ENCODE data around the gene MRPL48.
"Not testable (repeated sequence)": the region's sequence is repeated elsewhere in the genome, so short reads cannot be mapped to it uniquely, and the experiment has no call there.

Gene MRPL48

GRCh38 chr11:73787643-73788558 is at the start of gene MRPL48:
Gene MRPL48, plus strand, starts transcription at chr11:73787874. Its CDS starts 98 bp downstream, at chr11:73787972.
- DNase-seq = peak; percentile 94

DNA sequence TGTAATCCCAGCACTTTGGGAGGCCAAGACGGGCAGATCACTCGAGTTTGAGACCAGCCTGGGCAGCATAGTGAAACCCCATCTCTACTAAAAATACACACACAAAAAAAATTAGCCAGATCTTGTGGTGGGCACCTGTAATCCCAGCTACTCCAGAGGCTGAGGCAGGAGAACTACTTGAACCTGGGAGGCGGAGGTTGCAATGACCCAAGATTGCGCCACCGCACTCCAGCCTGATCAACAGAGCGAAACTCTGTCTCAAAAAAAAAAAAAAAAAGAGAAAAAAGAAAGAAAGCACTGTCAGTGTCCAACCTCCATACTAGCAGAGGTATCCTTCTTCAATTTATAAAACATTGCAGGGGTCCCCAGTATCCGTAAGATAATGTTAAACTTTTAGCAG is 44.6 kb upstream of the MRPL48 start:
- DNase-seq = no peak

DNA sequence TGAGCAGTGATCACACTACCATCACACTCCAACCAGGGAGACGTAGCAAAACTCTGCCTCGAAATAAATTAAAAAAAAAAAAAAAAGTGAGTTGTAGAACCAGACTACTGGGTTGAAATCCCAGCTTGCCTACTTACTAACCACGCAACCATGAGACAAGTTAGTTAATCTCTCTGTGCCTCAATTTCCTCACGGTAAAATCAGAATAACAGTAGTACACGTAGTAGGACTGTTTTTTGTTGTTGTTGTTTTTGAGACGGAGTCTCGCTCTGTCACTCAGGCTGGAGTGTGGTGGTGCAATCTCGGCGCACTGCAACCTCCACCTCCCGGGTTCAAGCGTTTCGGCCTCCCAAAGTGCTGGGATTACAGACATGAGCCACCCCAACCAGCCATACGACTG is 41.0 kb upstream of the MRPL48 start:
- no peak for DNase-seq

DNA sequence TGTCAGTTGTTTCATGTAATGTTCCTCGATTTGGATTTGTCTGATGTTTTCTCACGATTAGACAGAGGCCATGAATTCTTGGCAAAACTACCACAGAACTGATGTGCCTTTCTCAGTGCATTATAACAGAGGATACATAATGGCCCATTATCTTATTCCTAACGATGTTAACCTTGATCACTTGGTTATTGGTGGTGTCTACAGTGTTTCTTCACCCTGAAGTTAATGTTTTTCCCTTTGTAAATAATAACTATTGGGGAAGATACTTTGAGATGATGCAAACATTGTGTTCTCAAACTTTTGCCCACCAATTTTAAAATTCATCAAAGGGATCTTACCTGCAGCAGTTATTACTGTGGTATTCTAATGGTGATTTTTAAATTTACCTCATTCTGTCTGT is 39.9 kb upstream of the MRPL48 start:
- no peak for DNase-seq

DNA sequence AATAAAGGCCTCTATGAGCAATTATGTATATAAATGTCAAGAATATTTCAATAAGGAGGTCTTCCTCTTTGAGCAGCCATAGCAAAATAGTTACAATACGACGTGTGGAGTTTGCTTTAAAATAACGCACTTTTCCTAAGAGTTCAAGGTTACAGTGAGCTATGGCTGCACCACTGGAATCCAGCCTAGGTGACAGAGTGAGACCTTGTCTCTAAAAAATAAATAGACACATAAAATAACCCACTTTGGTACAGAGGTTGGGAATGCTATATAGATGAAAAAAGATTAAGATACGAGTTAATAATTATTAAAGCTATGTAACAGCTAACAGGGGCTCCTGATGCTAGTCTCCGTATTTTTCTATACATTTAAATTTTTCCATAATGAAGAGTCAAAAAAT is 39.4 kb upstream of the MRPL48 start:
- no peak for DNase-seq

GRCh38 chr11:73749118-73749517 is 38.6 kb upstream of the MRPL48 start:
- no peak for DNase-seq

- no peak for DNase-seq
Observed at GRCh38 chr11:73750228-73750627, 37.4 kb upstream of the MRPL48 start.

DNA sequence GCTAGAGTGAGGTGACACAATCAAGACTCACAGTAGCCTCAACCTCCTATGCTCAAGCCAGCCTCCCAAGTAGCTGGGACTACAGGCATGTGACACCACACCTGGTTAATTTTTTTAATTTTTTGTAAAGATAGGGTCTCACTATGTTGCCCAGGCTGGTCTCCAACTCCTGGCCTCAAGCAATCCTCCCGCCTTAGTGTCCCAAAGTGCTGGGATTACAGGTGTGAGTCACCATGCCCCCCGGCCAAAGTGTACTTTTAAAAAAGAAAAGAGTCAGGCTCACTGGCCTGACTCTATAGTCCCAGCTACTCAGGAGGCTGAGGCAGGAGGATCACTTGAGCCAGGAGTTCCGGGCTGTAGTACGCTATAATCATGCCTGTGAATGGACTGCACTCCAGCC is 36.8 kb upstream of the MRPL48 start:
- not testable (repeated sequence) for DNase-seq

- no peak for DNase-seq
Observed at GRCh38 chr11:73752216-73752867, 35.3 kb upstream of the MRPL48 start.

DNA sequence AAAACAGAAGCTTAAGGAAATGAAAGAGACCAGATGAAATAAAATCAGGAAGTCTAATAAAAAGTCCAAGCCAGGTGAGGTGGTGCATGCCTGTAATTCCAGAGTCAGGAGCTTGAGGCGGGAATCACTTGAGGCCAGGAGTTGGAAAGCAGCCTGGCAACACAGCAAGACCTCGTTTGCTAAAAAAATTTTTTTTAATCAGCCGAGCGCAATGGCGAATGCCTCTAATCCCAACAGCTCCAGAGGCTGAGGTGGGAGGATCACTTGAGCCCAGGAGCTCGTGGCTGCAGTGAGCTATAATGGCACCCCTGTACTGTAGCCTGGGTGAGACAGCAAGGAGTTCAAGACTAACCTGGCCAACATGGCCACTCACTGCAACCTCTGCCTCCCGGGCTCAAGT is 34.8 kb upstream of the MRPL48 start:
- DNase-seq = no peak

GRCh38 chr11:73753938-73754337 is 33.7 kb upstream of the MRPL48 start:
- DNase-seq = no peak

DNA sequence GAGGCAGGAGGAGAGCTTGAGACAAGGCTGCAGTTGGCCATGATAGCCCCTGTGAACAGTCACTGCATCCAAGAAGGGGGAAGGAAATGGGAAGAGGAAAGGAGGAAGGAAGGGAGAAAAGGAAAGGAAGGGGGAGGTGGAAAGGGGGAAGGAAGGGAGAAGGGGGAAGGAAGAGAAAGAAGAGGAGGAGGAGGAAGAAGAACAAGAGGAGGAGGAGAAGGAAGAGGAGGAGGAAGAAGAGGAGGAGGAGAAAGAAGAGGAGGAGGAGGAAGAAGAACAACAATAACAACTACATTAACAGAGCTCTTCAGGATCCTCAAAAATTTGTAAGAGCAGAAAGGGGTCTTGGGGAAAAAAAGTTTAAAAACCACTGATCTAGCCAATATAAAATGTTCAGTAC is 32.0 kb upstream of the MRPL48 start:
- no peak for DNase-seq

DNA sequence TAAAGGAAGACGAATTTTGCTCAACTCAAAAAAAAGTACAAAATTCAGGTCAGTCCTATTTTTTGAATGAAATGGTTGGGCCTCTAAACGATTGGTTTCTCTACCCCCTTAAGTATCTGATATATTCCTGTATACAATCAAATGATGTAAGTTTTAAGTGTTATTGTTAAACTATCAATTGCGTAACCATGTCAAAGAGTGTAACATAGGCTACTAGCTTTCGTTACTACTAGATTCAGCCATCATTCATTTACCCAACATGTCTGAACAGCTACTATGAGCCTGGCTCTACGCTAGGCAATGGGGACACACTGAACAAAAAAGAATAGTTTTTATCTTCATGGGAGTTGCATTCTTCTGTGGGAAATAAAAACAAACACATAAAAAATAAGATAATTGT is 30.1 kb upstream of the MRPL48 start:
- no peak for DNase-seq

GRCh38 chr11:73758451-73758850 is 29.2 kb upstream of the MRPL48 start:
- no peak for DNase-seq

DNA sequence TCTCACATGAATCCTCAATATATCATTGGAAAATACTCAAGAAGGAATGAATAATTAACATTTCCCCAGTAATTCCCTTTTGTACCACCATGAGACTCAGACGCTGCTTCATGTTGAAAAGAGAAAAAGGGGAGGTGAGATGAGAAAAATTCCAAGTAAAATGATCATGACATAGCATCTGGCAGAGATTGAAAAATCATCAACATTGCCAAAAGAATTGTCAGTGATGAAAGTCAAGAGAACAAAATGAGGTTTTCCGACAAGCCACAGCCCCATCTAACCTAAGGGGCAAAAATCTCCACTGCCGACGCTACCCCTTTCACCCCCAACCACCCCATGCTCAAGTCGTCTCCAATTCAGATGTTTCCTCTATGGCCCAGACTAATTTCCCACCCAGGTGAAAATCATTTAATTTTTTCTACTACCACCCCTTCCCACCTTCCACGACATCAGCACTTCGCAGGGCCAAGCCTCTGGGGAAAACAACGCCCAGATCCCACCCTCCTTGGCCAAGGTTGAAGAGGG is 28.0 kb upstream of the MRPL48 start:
- DNase-seq = no peak

DNA sequence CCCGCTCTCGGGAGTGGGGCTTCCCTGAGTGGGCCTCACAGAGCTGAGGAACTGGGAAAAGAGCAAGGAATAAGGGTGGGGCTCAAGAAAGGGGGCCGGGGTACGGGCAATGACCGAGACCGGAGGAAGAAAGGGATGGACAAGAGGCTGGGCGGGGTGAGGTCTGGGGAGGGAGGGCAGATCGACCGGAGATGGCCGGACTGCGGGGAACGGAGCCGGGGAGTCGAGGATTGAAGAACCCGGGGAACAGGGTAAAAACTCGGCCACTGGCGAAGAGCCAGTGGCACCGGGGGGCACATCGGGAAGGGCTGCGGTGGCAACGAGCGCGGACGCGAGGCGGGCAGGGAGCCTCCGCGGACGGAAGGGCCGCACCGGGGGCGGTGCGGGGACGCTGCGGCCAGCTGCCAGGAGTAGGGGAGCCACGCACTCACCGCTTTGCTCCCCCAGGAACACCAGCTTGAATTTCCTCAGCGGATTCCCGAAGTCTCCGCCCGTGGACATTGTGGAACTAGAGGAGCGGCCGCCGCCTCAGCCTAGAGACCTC is 27.5 kb upstream of the MRPL48 start:
- no peak for DNase-seq

GRCh38 chr11:73760679-73761402 is 26.8 kb upstream of the MRPL48 start, which contains the start of gene RAB6A:
Gene RAB6A, minus strand, starts transcription at chr11:73761074. Its CDS starts 439 bp downstream, at chr11:73760635.
- DNase-seq = peak; percentile 99

DNA sequence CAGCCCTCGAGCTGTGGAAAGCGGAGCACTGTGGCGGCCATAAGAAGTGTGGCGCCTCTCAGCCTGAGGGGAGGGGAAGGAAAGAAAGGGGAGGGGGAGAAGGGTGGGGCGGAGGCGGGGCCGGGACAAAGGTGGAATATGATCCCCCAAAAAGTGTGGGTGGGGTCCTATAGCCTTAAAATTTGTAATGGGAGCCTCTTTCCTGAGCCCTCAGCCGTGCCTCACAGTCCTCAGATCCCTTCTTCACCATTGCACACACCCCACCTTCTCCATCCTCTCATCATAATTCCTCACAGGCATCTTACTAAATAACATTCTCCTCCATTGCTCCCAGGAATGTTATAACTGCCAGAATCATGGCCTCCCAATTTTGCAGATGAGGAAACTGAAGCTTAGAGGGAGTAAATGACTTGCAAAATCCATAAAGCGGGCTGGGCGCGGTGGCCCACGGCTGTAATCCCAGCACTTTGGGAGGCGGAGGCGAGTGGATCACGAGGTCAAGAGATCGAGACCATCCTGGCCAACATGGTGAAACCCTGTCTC is 26.2 kb upstream of the MRPL48 start:
- no peak for DNase-seq

DNA sequence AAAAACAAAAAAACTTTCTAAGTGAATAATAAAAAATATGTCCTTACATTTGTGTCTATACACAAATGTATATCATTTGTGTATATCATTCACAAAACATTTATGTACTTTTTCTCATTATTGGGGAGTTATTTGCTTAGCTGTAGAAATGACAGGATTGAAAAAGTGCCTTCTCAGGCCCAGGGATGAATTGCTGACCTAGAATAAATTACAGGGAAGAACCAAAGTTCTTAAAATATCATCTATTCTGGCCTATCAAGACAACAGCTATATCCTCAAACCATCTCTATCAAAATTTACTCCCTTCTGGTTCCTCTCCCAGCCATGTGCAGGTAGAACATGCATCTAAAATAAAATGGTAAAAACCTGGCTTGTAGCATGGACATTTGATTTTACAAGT is 24.9 kb upstream of the MRPL48 start:
- DNase-seq = no peak

- no peak for DNase-seq
Observed at GRCh38 chr11:73766763-73767162, 20.9 kb upstream of the MRPL48 start.

GRCh38 chr11:73770811-73771210 is 16.9 kb upstream of the MRPL48 start:
- not testable (repeated sequence) for DNase-seq

- peak; percentile 98 for DNase-seq
Observed at GRCh38 chr11:73779084-73779902, 8.4 kb upstream of the MRPL48 start.

All from COR-L47 (cell line).